DOHH2 (cell line): ENCODE results near the gene TLX3.

Experiments
- CTCF ChIP-seq: fragments of 200-600 bp; sonication (generic); IDR thresholded peaks from one replicate; pipeline ENCODE4 v1.5.1; 2014; ENCODE audit warnings: antibody characterized with exemption, mild to moderate bottlenecking, low read depth, low read length; ENCODE audit not compliant: poor library complexity, severe bottlenecking
- EZH2phosphoT487 ChIP-seq: fragments of 200-600 bp; sonication (generic); IDR thresholded peaks from 2 replicates; pipeline ENCODE4 v1.6.1; 2017; ENCODE audit warnings: borderline replicate concordance, mild to moderate bottlenecking, antibody characterized with exemption, low read length, moderate library complexity, mixed read lengths

GRCh38 chr5:171300358-171300757 is 8.7 kb upstream of the TLX3 start:
- no peak for TF ChIP-seq CTCF
- no peak for TF ChIP-seq EZH2phosphoT487
